DLD1 (cell line): ENCODE data around the gene SF1.

Experiments
- in situ Hi-C: cut with HindIII; loops from 2 replicates; pipeline ENCODE4 v1.10.0; 2017; ENCODE audit warnings: low sequenced_read_pairs

The SF1 gene

DNA sequence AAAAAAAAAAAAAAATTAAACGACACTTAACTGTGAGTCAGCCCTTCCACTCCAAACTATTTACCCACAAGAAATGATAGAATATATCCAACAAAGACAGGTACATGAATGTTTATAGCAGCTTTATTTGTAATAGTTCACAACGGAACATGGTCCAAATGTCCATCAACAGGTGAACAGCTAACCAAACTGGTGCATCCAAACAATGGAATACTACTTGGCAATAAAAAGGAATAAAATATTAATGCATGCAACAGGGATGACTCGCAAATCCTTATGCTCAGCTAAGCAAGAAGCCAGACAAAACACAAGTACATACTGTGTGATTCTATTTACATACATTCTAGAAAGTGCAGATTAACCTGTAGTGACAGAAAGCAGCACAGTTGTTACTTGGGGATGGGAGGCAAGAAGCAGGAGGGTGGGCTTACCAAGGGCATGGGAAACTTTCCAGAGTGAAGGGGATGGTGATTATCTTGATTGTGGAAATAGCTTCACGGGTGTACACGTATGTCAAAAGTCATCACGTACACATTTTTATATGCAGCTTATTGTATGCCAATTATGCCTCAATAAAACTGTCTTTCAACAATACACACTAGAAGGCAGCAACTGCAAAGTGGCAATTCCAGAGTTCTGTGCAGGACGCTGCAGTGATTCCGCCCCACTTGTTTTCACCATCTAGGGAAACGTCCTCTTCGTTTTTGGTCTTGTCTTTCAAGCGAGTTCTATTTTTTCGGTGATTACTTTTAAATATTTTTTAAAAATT, 6.7 kb upstream of the SF1 start:
- in situ Hi-C loops, result no loop called here

DNA sequence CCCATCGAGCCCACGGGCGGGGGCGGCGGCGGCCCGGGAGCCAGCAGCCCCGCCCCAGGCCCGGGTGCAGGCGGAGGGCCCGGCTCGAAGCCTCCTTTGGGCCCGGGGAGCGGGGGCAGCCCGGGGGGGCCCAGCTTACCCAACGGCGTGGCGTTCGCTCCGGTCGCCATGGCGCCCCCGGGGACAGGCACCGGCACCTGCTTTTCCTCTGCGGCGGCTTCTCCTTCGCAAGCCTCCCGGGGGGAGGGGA, 194 bp downstream of the SF1 start:
- in situ Hi-C loops, result no loop called here

DNA sequence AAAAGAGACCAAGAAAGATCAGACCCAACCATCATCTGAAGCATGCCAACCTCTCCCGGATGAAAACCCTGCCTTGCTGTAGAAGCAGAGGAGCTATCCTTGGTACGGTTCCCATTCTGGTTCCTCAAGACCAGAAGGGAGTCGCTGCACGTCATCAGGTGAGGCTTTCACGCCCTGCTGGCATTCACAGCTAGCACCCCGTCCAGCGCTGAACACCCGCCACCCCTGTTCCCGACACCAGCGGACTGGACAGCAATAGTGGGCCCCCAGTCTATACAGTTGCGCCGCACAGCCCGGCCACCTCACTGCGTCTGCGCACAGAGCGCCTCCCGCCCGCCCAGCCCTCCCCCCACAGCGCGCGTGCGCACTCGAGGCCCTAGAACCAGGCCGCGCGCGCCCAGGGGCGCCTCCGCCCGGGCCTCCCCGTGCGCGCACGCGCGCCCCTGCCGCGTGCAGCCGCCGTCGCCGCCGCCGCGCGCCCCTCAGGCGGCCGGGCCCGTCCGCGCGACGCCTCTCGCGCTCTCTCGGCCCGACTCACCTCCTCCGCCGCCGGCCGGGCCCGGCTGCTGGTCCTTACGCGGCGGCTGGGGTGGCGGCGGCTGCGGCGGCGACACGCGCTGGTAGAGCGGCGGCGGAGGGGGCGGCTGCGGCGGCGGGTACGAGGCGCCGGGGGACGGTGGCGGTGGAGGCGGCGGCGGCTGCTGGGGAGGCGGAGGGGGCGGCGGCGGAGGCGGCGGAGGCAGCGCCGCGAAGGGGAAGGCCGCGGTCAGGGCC, 706 bp downstream of the SF1 start:
- in situ Hi-C loops, result no loop called here

DNA sequence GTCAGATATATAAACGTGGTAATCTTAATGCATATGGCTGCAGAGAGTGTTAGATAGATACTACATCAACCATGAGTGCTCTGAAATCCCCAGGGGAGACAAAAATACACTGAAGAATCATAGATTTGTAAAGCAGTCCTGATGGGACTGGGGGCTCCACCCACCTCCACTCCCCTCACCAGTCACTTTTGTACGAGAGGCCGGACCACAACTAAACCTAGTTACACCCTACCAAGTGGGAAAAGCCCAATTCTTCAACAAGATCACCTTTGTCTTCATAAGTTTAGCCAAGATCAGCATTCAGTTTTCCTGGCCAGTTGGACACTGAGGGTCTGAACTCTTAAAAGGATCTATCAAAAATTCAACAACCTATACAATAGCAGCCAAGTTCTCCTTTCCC, 1.5 kb downstream of the SF1 start:
- in situ Hi-C loops, result no loop called here

DNA sequence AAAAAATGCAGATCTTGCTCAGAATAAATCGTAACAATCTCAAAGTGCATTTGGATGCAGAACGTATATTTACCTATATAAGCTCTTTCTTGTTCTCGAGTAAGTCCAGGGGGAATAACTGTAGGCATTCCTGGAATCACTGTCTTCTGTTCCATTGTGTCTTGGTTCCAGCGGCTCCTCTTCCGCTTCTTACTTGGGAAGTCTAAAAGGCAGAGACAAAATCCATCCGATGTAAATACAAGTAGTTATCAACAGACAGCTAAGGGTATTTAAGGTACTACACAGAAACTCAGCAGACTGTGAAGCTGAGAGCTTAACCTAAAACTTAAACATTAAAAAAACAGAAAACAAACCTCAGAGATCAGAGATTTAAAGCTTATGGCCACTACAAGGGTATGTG, 1.9 kb downstream of the SF1 start:
- in situ Hi-C loops, result no loop called here

DNA sequence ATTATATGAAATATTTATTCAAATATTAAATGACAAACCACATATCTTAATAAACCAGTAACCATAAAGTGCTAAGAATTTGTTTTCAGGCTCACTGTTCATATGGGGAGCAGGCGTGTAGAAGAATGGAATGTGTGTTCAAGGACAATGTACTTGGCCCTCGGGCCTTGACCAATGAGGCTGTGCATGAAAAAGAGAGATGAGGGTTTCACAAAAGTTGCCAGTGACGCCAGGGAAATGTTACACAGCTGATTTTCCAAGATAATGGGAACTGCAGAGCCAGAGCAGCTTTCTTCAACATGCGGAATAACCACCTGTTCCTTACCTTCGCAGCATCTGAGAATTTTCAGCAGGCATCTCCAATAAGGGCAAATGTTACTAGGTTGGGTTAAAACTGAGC, 4.2 kb downstream of the SF1 start:
- in situ Hi-C loops, result no loop called here

DNA sequence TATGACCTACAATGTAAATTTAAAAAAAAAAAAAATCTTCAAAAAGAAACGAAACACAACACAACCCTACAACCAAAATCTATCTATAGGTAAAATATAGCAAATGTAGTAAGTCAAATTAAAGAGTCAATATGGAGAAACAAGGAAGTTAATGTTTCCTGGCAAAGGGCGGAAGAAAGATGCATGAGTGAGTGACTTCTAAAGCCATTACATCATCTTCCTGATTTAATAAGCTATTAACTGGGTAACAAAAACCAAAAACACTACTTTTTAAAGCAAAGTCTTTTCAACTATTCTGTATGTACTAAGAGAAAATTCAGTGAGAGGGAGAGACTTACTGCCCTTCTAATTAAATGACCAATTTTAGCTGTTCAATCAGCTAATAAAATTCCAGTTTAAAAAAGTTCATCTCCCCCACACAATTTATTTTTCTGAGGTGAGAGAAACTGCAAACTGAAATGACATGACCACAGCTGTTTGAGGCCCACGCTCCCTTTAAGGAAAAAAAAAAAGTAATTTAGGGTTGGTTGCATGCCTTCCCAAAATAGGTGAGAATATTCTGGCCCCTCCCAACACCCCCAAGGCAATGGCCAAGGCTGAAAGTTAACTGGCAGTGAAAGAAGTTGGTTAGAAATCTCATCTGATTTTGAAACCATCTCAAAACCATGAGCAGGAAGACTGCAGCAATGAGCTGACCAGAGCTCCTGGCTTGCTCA, 5.9 kb downstream of the SF1 start:
- in situ Hi-C loops, result no loop called here

DNA sequence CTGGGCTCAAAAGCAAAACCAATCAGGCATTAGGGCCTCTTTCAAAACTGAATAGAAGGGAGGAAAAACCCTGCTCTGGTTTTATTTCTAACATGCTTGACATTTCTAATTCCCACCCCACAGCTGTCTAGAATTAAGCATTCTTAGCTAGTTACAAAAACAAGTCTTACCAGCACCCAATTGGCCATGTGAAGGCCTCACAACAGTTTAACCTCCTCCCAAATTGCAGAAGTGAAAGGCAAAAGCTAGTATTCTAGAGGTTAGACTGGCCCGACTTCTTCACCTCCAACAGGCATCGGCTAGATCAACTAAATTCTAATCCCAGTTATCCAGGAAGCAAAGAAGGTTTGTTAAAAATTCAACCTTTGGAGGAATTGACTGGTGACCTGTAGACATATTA, 6.5 kb downstream of the SF1 start:
- in situ Hi-C loops, result no loop called here

DNA sequence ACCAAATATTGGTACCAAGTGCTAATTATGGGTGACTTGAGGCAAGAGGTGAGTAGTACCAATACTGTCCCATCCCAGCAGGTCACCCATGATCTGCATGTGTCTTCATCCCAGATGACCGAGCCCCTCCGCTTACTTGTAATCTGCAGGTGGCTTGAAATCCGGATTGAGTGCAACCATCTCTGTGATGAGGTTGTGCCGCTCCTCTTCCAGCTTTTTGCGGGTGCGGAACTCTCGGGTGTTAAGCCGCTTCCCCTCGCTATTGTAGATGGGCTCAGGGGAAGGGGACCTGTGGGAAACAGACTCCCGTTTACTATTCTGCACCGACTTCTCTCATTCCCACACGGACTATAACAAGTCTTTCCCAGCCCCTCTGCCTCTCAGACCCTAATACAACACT, 8.2 kb downstream of the SF1 start:
- in situ Hi-C loops, result no loop called here

DNA sequence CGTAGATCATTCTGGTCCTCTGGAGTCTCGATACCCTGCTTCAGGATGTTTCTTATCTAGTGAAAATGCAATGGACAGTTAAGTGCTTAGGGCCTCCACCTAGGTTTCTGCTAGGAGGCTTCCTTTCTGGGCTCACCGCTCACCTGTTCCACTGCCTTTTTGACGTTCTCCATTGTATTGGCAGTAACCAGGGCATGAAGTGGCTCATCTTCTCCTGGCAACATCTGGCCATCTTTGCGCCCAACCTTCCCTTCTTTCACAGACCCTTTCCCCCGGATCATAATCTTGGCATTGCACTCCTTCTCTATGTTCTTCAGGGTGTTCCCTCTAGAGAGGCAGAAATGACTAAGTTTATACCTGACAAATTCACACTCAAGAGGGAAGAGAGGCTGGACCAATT, 9.1 kb downstream of the SF1 start:
- in situ Hi-C loops, result loop anchor here (10.0 kb wide), 1 partner anchor 54 kb away; no protein-coding TSS in a partner anchor

DNA sequence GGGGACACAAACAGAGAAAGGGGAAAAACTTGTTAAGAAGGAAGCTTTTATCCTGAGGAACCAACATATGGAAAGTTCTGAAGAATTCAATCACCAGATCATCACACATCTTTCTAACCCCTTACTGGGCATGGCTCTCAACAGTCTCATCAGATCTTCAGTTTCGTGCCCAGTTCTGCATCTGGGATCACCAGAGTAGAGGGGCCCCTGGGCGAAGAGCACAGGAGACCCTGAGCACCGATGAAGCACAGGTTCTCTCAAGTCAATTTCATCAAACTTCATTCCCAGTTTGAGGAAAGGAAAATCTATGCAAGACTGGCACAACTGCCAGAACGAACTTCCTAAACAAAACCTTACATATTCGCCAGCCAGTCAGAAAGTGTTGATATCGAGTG, 10.0 kb downstream of the SF1 start:
- in situ Hi-C loops, result loop anchor here (10.0 kb wide), 1 partner anchor 53 kb away; no protein-coding TSS in a partner anchor

DNA sequence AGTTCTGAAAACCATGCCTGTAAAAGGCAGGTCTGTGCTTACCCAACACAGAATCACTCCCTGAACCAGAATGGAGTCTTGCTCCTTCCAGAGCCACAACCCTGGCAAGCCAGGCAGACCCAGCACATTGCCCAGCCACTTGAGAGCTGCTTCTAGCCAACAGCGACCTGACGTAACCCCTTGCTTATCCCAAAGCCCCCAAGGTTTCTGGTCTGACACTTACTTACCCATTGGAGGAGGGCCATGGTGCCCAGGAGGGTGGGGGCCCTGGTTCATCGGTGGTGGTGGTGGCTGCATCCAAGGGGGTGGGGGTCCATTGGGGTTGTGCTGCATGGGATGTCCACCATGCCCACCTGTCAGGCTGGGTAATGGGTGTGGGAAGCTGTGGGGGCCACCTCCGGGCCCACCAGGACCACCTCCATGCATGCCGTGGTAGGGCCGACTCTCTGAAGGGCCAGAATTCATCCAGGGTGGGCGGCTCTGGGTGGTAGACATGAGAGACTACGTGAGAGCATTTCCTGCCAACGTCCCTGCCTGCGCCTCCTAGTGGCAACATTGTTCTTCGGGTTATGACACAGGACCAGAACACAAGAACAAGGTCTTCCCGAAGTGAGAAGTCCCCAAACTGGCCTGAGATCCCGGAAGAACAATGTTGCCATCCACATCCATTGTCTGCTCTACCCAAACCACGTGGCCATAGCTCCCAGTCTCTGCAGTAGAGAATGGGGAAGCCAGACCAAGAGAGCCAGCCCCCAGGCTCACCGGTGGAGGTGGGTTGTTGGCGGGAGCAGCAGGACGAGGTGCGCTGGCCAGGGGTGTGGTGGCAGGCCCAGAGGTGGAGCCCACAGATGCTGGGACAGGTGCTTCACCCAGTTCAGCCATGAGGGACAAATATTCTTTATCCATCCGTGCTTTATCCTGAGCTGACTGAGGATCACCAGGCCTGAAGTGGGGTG, 10.7 kb downstream of the SF1 start:
- in situ Hi-C loops, result loop anchor here (10.0 kb wide), 1 partner anchor 53 kb away; no protein-coding TSS in a partner anchor

DNA sequence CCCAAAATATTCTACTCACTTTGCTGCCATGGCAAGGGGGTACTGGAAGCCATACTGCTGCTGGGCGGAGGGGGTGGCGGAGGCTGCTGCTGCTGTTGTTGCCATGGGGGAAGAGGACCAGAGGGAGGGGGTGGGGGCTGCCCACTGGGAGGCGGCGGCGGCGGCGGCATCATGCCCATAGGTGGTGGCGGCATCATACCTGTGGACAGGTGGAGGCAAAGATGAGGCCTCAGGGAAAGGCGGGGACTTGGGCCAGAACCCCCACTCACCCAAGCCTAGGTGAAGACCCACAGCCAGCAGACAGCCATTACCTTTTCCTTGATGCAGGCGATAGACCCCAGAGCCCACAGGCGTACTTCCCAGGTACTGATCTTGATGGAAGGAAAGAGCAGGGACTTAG, 11.5 kb downstream of the SF1 start:
- in situ Hi-C loops, result loop anchor here (10.0 kb wide), 1 partner anchor 52 kb away; no protein-coding TSS in a partner anchor

DNA sequence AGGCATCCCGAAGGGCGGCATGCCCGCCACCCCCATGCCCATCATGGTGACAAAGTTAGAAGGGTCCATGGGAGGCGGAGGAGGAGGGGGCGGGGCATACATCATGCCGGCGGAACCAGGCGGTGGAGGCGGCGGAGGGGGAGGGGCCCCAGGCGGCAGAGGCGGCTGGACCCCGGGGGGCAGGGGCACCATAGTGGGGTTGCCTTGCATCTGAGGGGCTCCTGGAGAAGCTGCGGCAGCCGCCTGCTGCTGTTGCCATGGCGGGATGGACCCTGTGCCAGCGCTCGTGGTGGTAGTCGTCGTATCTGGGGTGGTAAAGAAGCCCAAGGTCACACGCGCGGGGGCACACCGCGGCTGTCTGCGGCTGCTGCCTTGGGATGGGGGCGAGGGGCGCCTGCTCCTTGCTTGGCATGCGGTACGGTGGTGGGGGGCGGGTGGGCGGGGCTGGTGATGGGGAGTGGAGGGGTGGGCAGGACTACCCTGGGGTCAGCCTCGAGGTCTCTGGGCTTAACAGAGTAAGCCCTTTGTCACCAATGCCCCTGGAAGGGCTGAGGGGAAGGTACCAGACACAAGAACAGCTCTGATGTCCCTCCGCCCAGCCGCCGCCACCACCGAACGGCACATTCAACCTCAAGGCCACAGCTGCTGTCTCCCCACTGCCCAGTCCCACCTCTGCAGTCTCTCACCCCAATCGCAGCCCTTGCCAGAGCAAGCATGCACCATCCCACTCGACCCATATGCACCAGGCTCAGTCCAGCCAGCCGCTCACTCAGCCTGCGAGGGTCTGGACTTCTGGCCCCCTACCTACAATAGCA, 12.3 kb downstream of the SF1 start:
- in situ Hi-C loops, result loop anchor here (10.0 kb wide), 1 partner anchor 51 kb away; no protein-coding TSS in a partner anchor

DNA sequence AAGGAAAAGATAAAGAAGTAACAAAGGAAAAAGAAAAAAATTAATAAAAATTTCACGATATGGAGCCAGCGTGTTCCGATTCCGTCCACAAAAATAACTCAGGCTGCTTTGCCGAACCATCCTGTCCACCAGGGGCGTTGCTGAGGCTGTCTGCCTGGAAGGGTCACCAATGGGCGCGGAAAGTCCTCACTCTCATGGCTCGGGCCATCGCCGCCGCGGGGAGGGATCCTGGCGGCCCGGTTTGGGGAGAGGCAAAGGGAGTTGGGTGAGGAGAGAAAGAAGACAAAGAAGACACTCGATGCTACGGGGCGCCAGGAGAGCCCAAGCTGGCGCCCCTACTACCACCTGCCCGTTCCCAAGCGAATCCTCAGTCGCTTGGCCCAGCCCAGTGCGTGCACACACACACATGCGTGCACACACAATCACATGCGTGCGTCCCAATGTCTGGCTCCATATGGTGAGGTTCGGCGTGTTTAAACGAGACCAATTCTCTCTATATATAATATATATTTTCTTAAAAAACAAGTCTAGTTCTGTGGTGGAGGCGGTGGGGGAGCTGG, 13.0 kb downstream of the SF1 start:
- in situ Hi-C loops, result loop anchor here (10.0 kb wide), 1 partner anchor 51 kb away; no protein-coding TSS in a partner anchor

DNA sequence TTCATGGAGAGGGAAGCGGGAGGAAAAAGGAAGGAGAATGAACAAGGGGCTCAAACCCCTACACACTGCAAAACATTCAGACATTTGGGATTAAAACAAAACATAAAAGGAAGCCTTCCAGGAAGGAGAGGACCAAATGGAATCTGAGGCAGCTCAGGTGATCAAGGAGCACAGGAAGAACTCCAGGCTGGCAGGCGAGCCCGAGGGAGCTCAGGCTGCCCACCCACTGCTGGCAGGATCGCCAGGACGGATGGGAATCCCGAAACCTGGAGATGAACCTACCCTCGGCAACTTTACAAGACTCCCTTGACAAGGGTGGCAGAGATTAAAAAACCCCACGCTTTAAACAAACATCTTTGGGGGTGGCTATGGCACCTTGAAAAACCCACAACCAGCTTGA, 13.6 kb downstream of the SF1 start:
- in situ Hi-C loops, result loop anchor here (10.0 kb wide), 1 partner anchor 50 kb away; no protein-coding TSS in a partner anchor

DNA sequence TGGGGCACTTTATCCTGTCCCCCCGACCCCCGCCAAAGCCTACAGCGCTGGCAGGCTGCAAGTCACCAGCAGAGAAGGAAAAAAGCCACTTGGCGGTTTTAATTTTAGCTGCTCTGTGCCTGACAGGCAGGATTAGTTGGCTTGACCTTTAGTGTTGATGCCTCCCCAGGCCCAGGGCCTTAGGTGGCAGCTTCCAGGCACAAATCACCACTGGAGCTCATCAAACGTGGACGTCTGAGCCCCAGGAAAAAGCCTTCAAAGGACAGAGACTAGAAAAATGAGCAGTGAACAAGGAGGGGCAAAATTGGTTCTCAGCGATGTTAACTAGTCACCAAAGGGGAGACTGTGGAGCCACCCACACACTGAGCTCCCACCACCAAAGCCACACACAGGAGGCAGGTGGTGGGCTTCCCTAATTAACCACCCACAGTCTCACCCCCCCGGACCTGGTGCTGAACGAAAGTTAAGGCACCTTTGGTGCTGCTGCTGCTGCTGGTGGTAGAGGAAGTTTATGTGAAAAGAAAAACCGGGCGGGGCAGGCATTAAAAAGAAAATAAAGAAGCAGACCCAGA, 14.2 kb downstream of the SF1 start:
- in situ Hi-C loops, result loop anchor here (10.0 kb wide), 1 partner anchor 49 kb away; no protein-coding TSS in a partner anchor

DNA sequence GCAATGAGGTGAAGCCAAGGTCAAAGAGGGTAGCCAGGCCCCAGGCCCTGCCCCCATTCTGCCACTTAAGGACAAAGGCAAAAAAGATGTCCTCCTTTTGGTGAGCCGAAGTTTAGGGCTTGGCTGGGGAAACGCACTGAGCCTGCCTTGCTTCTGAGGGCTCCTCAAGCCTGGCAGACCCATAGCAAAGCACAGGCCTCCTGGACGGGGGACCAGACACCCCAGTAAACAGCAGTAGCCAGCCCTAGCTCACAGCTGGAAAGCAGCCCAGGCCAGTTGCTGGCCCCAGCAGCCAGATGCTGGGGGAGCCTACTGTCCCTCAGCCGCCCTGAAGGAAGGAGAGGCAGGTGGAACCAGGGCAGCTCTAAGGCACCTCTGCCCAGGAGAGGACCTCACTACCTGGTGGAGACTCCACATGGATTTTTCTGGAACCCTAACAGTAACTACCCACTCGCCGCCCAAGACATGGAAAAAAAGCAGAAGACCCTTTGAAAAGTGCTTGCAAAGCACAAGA, 14.8 kb downstream of the SF1 start:
- in situ Hi-C loops, result loop anchor here (10.0 kb wide), 1 partner anchor 49 kb away; no protein-coding TSS in a partner anchor
